GM21447 (cell line): ENCODE results near the gene FRAT1.
A peak's percentile ranks its signal among the peaks of the same experiment; 100 is the strongest.
"Not testable (repeated sequence)": the region's sequence is repeated elsewhere in the genome, so short reads cannot be mapped to it uniquely, and the experiment has no call there.

Experiments
- ATAC-seq: cut with Tn5 transposase; IDR thresholded peaks from one replicate; pipeline ENCODE4 v1.9.1; 2021; ENCODE audit not compliant: unreplicated experiment

FRAT1 gene

DNA sequence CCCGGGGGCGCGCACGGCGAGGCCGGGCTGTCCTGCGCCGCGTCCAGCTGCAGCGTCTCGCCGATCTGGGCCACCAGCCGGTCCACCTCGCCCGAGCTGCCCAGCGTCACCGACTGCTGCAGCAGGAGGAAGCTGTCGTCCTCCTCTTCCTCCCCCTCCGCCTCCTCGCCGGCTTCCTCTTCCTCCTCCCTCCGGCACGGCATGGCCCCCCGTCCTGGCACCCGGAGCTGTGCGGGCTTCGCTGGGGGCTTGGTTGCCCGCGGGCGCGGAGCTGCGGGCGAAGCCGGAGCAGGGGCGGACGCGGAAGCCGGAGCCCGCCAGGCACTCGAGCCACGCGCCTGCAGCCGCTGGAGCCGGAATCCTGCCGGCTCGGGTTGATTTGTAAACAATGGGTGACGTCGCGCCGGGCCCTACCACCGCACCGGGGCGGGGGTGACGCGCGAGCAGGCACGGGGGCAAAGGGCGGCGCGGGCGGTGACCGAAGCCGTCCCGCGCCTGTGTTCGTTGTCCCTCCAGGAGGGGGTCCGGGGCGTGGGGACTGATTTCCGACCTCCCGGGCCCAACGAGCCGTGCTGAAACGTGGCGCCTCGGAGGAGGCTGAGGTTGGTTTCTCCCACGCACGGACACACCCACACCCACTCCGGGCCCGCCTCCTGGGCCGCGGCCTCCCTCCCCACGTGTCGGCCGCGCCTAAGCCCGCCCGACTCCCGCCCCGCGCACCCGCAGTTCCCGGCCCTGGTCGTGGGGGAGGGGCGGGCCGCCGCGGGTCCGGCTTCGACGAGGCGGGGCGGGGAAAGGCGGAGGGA, 15.5 kb downstream of the FRAT1 start, which contains the start of gene FRAT2:
Gene FRAT2 (minus strand): TSS at position 360 of the 806 bp plus-strand sequence. CDS start 157 bp downstream, at position 203.
- peak; percentile 78 for ATAC-seq

DNA sequence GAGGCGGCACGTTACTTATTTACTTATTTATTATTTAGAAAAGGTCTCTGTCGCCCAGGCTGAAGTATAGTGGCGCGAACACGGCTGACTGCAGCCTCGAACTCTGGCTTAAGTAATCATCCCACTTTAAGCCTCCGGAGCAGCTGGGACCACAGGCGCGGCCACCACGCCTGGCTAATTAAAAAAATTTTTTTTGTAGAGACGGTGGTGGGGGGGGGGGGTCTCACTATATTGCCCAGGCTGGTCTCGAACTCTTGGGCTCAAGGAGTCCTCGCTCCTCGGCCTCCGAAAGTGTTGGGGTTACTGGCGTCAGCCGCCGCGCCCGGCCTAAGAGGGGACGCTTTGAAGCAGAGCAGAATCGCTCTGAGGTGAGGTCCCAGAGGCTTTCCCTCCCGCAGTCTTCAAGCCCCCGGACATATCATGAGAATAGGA, 16.1 kb downstream of the FRAT1 start:
- no peak for ATAC-seq

DNA sequence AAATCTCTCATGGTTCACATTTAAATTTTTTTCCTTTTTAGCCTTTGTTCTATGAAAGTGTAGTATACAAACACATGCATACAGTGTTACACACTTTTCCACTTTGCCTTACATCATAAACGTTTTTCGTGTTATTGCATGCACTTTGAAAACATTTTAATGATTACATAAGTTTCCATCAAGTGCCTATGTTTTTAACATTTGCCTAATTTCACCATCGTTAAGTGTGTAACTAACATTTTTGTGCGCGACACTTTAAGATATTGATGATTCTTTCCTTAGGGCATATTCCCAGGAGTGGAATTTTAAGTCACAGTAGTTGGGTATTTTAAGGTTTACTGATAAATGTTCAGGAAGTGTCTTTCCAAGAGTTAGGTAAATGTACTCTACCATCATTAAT, 16.9 kb downstream of the FRAT1 start:
- no peak for ATAC-seq

DNA sequence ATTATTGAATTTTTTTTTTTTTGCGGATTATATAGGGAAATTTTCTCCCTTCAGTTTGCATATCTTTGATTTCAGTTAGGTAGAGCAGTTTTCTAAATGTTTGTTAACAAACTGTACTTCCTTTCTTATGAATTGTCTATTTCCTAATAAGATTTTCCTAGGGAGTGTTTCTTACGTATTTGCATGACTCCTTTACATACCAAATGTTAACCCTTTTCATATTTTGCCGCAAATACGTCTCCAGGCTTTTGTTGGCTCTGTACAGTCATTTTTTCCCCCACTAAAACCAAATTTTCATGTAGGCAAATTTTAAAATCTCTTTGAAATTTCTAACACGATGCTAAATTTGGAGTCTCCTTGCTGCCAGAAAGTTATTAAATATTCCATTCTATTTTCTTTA, 17.4 kb downstream of the FRAT1 start:
- no peak for ATAC-seq

DNA sequence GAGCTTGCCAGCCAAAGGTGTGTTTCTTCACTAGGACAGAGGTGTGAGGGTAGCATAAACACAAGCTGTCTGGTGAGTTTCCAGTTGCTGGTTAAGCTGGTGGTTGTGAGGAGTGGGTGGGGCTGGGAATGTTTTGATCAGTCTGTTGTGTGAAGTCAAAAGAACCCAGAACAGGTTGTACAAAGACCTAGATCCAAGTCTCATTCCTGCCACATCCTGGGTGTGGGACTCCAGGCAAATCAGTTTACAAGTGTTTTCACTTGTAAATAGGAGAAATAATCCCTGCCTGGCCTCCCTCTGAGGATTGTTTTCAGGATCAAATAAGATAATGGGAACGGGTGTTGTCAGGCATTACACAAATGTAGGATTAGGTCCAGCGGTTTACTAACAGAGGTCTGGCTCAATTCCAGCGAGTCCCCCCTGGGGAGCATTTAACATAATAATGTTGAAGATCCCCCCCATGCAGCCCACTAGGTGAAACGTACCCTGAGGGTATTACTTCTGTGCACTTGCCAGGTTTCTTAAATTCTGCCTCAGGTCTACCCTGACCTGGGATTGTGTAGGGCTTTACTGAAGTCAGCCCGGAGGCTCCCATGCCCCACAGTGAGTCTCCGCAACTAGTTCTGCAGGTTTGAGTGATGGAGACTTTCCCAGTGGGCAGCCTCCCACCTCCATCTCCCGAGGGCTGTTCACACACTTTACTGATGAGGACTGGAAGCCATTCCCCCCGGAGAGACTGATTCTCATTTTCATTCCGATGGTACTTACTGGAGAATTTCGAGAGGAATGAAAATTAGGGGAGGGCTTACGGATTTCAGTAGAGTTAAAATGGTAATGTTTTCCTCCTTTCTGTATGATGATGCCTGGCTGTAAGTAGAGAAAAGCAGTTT, 18.1 kb downstream of the FRAT1 start:
- no peak for ATAC-seq

DNA sequence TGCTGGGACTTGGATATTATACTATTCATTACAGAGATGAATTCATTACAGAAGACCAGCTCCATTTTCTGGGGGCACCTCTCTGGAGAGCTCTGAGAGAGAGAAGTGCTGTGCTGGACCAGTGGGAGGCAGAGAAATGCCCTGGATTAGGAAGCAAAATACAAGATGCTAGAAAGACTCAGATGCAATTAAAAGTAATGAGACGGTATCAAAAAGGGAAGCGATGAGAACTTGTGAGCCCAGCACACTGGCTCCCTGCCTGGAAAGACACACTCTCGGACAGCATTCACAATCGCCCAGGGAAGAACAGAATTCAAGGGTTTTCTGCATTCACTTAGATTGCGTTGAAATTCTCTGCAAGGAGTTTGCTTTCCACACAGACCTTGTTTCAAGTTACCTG, 19.0 kb downstream of the FRAT1 start:
- no peak for ATAC-seq

DNA sequence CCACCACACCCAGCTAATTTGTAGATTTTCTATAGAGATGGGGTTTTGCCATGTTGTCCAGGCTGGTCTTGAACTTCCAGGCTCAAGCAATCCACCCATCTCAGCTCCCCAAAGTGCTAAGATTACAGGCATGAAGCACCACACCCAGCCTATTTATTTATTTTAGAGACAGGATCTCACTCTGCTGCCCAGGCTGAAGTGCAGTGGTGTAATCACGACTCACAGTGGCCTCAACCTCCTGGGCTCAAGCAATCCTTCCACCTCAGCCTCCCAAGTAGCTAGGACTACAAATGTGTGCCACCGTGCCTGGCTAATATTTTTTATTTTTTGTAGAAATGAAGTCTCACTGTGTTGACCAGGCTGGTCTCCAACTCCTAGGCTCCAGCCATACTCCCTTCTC, 22.3 kb downstream of the FRAT1 start:
- no peak for ATAC-seq

DNA sequence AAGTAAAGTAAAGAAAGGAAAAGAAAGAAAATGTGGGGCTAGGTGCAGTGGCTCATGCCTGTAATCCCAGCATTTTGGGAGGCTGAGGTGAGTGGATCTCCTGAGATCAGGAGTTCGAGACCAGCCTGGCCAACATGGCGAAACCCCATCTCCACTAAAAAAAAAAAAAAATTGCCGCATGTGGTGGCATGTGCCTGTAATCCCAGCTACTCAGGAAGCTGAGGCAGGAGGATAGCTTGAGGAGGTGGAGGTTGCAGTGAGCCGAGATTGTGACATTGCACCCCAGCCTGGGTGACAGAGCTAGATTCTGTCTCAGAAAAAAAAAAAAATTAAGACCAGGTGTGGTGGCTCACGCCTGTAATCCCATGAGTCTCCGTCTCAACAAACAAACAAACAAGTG, 24.6 kb downstream of the FRAT1 start:
- ATAC-seq: not testable (repeated sequence)

DNA sequence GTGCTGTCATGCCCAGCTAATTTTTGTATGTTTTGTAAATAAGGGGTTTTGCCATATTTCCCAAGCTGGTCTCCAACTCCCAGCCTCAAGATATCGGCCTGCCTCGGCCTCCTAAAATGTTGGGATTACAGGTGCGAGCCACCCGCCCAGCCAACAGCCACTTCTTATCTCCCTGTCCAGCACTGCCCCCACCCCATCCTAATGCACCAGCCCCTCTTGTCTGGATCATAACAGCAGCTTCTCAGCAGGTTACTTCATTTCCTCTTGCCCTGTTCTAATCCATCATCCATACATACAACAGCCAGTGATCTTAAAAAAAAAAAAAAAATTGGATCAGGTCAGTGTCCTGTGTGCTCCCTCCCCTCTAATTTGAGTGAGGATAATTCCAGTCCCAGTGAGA, 28.2 kb downstream of the FRAT1 start:
- no peak for ATAC-seq

DNA sequence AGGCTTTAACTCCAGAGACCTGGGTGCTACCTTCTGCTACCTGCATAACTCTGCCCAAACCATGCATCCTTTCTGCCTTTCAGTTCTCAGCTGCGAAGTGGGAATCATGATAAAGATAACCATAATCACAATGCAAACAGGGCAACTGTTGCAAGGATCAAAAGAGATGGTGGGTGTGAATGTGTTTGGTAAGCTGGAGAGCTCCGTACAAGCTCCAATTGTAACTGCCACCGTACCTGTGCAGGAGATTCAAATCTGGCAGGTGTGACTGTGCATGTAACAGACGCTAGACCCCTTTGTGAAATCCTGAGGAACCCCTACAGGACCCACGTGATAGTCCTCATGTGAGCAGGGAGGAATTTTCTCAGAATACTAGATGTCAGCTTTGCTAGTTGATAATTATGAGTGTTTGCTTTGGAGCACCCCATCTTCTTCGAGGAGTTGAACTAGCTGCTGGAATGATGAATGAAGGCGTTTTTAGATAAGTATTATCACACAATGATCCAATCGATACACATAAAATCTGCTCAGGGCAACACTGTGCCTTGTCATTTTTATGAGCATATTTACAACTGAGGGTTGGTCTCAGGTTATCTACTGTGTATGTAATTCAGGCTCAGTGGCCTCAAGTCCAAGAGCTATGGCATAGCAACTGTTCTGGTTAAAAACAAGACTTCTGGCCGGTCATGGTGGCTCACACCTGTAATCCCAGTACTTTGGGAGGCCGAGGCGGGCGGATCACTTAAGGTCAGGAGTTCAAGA, 30.9 kb downstream of the FRAT1 start:
- ATAC-seq: no peak

DNA sequence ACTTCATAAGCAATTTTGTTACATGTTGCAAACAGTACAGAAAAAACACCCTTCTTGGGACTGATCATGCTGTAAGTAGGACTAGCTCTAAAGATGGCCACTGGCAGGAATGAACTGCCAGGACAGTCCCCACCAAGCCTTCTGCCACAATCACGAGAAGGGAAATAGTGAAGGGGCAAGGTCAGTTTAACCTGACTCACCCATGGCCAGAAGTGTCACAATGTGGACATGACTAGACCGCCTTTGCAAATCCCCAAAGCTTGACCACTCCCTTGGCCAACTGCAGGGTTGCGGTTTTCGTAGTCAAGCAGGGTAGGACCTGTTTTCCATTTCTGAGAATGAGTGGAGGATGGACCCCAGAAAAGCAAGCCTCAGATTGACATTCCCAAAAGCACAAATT, 34.9 kb downstream of the FRAT1 start:
- no peak for ATAC-seq

DNA sequence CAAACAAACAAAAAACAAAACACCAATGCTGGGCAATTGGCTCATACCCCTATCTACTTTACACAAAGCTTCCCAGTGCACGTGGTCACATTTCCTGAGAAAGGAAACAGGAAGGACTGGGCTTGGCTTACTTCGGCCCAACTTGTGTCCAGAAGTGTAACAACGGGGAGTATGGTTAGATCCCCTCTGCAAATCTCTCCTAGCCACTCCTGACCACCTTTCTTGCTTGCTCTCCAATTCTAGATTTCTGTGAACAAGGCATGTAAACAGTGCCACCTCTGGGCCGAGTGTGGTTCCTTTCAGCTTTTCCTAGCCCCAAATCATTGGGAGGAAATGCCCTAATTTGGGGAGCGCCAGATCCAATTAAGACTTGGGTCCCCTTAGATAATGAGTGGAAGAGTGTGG, 36.5 kb downstream of the FRAT1 start:
- no peak for ATAC-seq

DNA sequence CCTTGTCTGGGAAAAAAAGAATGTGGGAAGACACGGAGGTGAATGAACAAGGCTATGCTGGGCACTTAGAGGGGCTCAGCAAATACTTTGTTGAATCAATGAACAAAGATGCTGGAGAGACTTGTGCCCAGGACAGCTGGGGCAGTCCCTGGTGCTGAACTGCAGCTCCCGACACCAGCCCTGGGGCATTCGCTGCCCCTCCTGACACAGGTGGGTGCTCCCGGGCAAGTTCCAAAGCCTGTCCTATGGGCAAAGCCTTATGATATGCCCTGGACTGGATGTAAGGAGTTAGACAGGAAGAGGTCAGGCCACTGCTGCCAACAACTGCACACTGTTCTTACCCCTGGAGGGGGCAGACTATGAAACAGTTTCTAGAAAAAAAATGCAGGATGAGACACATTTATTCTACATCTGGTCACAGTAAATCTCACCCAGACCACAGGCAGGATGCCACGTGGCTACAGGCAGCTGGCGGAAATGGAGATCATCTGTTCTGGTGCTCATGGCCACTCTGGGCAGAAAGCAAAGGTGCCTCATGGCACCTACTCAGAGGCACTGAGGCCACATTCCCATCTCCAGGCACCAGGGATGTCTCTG, 37.3 kb downstream of the FRAT1 start:
- ATAC-seq: no peak

DNA sequence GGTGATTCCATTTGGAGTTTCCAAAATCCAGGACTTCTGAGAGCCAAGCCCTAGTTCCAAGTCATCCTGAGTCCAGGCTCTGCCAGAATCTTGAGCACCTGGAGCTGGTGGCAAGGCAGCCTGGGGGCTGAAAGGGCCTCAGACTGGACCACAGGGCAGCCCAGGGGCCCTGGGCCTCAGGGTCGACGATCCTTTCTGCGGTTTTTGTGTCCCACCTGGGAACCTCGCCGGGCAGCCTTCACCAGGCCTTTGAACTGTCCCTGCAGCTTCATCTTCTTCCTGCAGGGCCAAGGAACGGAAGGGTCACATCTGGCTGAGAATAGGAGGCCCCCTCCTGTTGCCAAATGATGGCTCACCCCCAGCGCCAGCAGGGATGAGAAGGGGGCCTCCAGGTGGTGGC, 37.8 kb downstream of the FRAT1 start:
- ATAC-seq: no peak

DNA sequence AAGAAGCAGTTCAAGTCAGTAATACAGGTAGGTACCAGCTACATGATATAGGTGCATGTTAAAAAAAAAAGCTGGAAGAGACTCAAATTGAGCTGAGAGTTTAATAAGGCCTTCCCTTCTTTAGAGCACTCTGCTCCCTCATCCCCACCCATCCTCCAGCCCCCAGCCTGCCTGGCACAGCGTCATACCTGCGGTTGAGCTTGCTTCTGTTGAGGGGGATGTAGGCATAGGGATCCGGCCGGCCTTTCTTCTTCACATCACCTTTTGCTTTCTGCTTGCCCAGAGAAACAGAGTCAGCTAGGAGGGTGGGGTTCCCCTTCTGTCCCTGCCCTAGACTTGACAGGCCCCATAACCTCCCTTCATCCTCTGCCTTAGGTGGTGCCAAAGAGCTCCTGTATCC, 39.3 kb downstream of the FRAT1 start:
- ATAC-seq: no peak

DNA sequence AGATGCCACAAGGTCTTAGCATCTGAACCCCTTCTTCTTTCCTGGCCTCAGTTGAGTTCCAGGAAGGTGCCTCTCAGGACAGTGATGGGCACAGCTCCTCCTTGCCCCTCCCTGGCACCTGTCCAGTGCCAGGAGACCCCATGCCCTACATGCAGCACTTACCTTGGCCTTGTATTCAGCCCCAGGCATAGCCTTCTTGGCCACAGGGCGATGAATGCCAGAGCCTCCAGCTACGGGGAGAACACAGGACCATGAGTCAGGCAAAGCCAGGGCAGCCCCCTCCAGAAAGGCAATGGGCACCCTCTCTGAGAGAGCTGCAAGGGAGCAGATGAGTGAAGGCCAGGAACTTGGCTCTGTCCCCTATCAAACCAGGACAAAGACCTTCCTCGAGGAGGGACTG, 39.7 kb downstream of the FRAT1 start:
- no peak for ATAC-seq

DNA sequence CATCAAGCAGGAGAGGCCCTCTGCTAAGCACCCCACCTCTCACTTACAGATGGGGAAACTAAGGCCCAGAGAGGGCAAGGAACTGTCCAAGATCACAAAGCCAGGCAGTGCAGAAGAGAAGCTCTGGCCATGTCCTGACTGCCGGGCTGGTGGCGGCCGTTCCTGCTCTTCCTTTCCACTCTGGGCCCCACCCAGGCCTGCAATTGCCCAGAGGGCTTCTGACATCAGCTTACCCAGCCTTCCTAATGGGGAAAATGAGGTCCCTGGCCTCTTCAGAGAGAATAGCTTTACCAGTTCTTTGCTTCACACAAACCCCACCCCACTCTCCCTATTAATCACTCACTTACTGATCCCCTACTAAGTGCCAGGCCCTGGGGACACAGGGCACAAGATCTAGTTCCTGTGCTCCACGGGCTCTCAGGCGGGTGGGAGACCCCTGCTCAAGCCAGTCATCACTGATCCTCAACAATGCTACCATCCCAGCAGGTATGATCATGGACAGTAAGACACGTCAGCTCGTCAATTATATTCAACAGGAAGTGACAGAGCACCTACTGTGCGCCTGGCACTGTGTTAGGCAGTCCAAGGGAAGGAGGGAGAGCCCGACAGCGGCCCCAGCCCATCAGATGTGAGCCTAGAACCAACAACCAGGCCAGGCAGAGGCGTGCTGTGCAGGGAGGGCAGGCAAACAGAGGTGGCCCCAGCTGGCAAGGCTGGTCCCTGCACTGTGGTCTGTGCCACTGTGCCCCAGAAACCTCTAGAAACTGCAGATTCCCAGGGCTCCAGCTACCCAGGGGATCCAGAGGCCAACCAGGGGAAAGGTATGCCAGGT, 41.9 kb downstream of the FRAT1 start:
- ATAC-seq: no peak

DNA sequence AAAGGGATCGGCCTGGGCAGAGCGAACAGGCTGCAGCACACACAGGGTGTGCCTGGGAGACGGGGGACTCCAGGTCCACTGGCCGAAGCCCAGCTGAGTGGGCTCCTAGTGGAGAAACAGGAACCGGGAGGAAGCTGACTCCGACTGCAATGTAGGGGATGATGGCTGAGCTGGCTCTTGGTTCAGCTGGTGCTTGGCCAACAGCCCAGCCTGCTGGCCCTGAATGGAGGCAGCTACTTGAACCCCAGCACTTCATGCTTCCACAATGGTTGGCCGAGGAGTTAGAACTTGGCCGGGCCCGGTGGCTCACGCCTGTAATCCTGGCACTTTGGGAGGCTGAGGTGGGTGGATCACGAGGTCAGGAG, 42.4 kb downstream of the FRAT1 start:
- no peak for ATAC-seq

DNA sequence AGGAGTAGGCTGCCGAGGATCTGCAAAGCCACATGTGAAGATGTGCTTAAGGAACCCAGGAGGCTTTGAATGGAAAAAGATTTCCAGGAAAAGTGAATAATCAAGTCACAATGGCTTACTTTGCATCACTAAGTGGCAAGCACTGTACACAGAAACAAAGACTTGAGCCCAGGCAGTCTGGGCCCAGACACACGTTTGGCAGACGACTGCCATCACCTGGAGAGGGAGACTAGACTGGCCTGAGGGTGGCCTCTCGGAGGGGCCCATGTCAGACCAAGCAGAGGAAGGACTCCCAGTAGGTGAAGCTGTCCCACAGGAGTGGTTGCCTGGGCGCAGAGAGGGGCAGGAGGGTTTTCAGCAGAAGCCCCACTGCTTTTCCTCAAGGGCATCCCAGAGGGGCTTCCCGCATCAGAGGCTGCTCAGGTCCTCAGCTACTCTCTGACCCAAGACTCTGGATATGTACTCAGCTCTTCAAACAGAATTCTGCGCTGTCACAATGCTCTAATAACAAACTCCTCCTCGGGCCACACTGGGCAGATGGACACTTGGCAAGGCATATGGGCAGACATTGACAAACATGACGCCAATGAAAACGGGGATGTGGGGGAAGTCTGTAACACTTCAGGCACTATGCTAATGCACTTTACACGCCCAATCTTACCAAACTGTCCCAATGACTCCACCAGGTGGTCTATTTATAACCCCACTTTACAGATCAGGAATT, 43.4 kb downstream of the FRAT1 start:
- no peak for ATAC-seq
